HCT116 (cell line): ENCODE data around the gene OSBPL8. TPM values are rescaled to one million over a fixed set of nuclear protein-coding genes. Genes with fewer than 3 reads are reported as not detected.

ENCODE experiments used
- ATAC-seq: fragments of 200-7000 bp; cut with Tn5 transposase; 2 replicates; pipeline ENCODE4 v1.9.1; 2020; ENCODE audit warnings: mild to moderate bottlenecking, moderate library complexity
- BruUV-seq: library from RNA; stranded (reverse); fragments of 400-500 nt; replicated peaks from 2 replicates; lab custom pipeline; 2021; lab: Mats Ljungman, UMichigan
- CTCF ChIA-PET: fragments of 300-600 bp; sonication (Branson Sonifier 250); formaldehyde crosslinking; loops from one replicate; lab custom pipeline; 2021; ENCODE audit warnings: antibody characterized with exemption; lab: Charles Lee
- POLR2A ChIA-PET: fragments of 300-600, 350-600 bp; sonication (Branson Sonifier 250); formaldehyde crosslinking; loops from one replicate; lab custom pipeline; 2021; ENCODE audit warnings: antibody characterized with exemption; lab: Charles Lee
- RAD21 ChIA-PET, 2 experiments: fragments of 300-600 bp; sonication (Branson Sonifier 250); formaldehyde crosslinking; loops; one replicate each; lab custom pipeline; 2023; ENCODE audit warnings: low total read pairs in 2 of 2; ENCODE audit not compliant: uncharacterized antibody in 2 of 2, unreplicated experiment in 2 of 2, low non-redundant PET in 1 of 2; lab: Charles Lee
- DNase-seq: peaks from one replicate; pipeline ENCODE4 v3.0.0-alpha.2; 2010; ENCODE audit warnings: low read depth, low spot score
- H2AFZ ChIP-seq: fragments of 200-600 bp; shearing (Covaris generic), sonication (generic); 2 replicates; pipeline ENCODE4 v1.6.1; 2017; ENCODE audit warnings: low read depth, mixed run types, mixed read lengths, antibody characterized with exemption, low read length; ENCODE audit not compliant: poor library complexity, severe bottlenecking
- H3K27ac ChIP-seq: 2 replicates; pipeline ENCODE4 v1.5.1; 2012; ENCODE audit warnings: low read depth, low read length
- H3K27me3 ChIP-seq: fragments of 200-600 bp; sonication (generic); 2 replicates; pipeline ENCODE4 v1.6.1; 2016; ENCODE audit warnings: mixed run types, low read length, mixed read lengths; ENCODE audit not compliant: insufficient read depth
- H3K36me3 ChIP-seq, 2 experiments: fragments of 200-500 bp in 1 of 2; fragments of 200-600 bp in 1 of 2; sonication (Bioruptor generic) in 1 of 2; sonication (generic) in 1 of 2; 2 replicates each; pipeline versions ENCODE4 v1.5.1 to v1.6.1; 2014 to 2016; ENCODE audit warnings: low read length in 2 of 2, inconsistent platforms in 1 of 2, mixed read lengths in 1 of 2, mixed run types in 1 of 2; ENCODE audit not compliant: insufficient read depth in 2 of 2, control insufficient read depth in 1 of 2
- H3K4me1 ChIP-seq, 2 experiments: fragments of 200-600 bp in 1 of 2; sonication (generic) in 1 of 2; 2 replicates each; pipeline versions ENCODE4 v1.5.1 to v1.6.1; 2012 to 2017; ENCODE audit warnings: low read length in 2 of 2, inconsistent platforms in 1 of 2, mild to moderate bottlenecking in 1 of 2, mixed read lengths in 1 of 2, mixed run types in 1 of 2, moderate library complexity in 1 of 2; ENCODE audit not compliant: insufficient read depth in 2 of 2, control insufficient read depth in 1 of 2
- H3K4me2 ChIP-seq: fragments of 200-600 bp; sonication (generic); 2 replicates; pipeline ENCODE4 v1.6.1; 2017; ENCODE audit warnings: mixed run types, low read length, mixed read lengths
- H3K4me3 ChIP-seq, 2 experiments: fragments of 200-600 bp in 1 of 2; sonication (generic) in 1 of 2; replicated peaks in 1 of 2; 2 replicates each; pipeline ENCODE4 v1.5.1; 2011 to 2016; ENCODE audit warnings: low read length in 2 of 2, control low read depth in 1 of 2, low read depth in 1 of 2, mild to moderate bottlenecking in 1 of 2, mixed read lengths in 1 of 2, mixed run types in 1 of 2
- H3K79me2 ChIP-seq: fragments of 200-600 bp; sonication (generic); 2 replicates; pipeline ENCODE4 v1.6.1; 2017; ENCODE audit warnings: mild to moderate bottlenecking, mixed run types, low read length, moderate library complexity, mixed read lengths; ENCODE audit not compliant: insufficient read depth
- H3K9ac ChIP-seq: fragments of 200-600 bp; sonication (generic); 2 replicates; pipeline ENCODE4 v1.6.1; 2016; ENCODE audit warnings: low read length, mixed read lengths
- H3K9me2 ChIP-seq: fragments of 200-600 bp; sonication (generic), shearing (Covaris generic); 2 replicates; pipeline ENCODE4 v1.6.1; 2017; ENCODE audit warnings: mixed run types, mild to moderate bottlenecking, moderate library complexity; ENCODE audit not compliant: insufficient read depth
- H3K9me3 ChIP-seq, 2 experiments: fragments of 200-500 bp in 1 of 2; fragments of 200-600 bp in 1 of 2; sonication (Bioruptor generic) in 1 of 2; sonication (generic) in 1 of 2; 2 replicates each; pipeline ENCODE4 v1.6.1; 2014 to 2017; ENCODE audit warnings: low read length in 2 of 2, mixed read lengths in 2 of 2, inconsistent platforms in 1 of 2, low read depth in 1 of 2, mild to moderate bottlenecking in 1 of 2, mixed run types in 1 of 2, moderate library complexity in 1 of 2; ENCODE audit not compliant: control insufficient read depth in 1 of 2, insufficient read depth in 1 of 2
- H4K20me1 ChIP-seq: fragments of 200-600 bp; sonication (generic), shearing (Covaris generic); 2 replicates; pipeline ENCODE4 v1.6.1; 2017; ENCODE audit warnings: mixed run types, mild to moderate bottlenecking, moderate library complexity; ENCODE audit not compliant: insufficient read depth
- CBX3 ChIP-seq: IDR thresholded peaks from 2 replicates; pipeline ENCODE4 v1.6.1; 2012; ENCODE audit warnings: low read depth
- CTCF ChIP-seq, 3 experiments: fragments of 200-600 bp in 1 of 3; sonication (generic) in 1 of 3; IDR thresholded peaks in 2 of 3; conservative IDR thresholded peaks in 1 of 3; 2 replicates each; pipeline ENCODE4 v1.5.1; 2012 to 2017; ENCODE audit warnings: low read depth in 2 of 3, low read length in 2 of 3, antibody characterized with exemption in 1 of 3, borderline replicate concordance in 1 of 3, control low read depth in 1 of 3, mild to moderate bottlenecking in 1 of 3, mixed read lengths in 1 of 3, mixed run types in 1 of 3, moderate library complexity in 1 of 3; ENCODE audit not compliant: insufficient read depth in 1 of 3
- EGR1 ChIP-seq: IDR thresholded peaks from 2 replicates; pipeline ENCODE4 v1.6.1; 2012; ENCODE audit warnings: low read depth
- ELF1 ChIP-seq: IDR thresholded peaks from 2 replicates; pipeline ENCODE4 v1.6.1; 2012; ENCODE audit warnings: low read depth, borderline replicate concordance
- FOSL1 ChIP-seq: IDR thresholded peaks from 2 replicates; pipeline ENCODE4 v1.6.1; 2012; ENCODE audit warnings: low read depth
- JUND ChIP-seq: IDR thresholded peaks from 2 replicates; pipeline ENCODE4 v1.6.1; 2012
- REST ChIP-seq: IDR thresholded peaks from 2 replicates; pipeline ENCODE4 v1.6.1; 2012; ENCODE audit warnings: low read depth
- SIN3A ChIP-seq: IDR thresholded peaks from 2 replicates; pipeline ENCODE4 v1.6.1; 2012; ENCODE audit warnings: low read depth
- SP1 ChIP-seq: IDR thresholded peaks from 2 replicates; pipeline ENCODE4 v1.6.1; 2012; ENCODE audit warnings: low read depth
- SRF ChIP-seq: IDR thresholded peaks from 2 replicates; pipeline ENCODE4 v1.6.1; 2012; ENCODE audit warnings: low read depth
- YY1 ChIP-seq: IDR thresholded peaks from 2 replicates; pipeline ENCODE4 v1.6.1; 2011; ENCODE audit warnings: low read length, low read depth, moderate library complexity, mild to moderate bottlenecking; ENCODE audit not compliant: insufficient replicate concordance; ENCODE audit errors: extremely low read depth
- ZFX ChIP-seq: fragments of 450-650 bp; IDR thresholded peaks from 2 replicates; pipeline ENCODE4 v1.6.1; 2017
- intact Hi-C: fragments of 100-400 bp; cut with micrococcal nuclease; formaldehyde crosslinking; loops from 2 replicates; pipeline ENCODE4 v1.10.0; 2022
- total RNA-seq: library from RNA; stranded (reverse); gene quantifications from one replicate; pipeline ENCODE4 v1.2.1, GENCODE V29; 2021; ENCODE audit not compliant: unreplicated experiment

The OSBPL8 gene
- total RNA-seq, 1 experiment from 2014 or later, result 115 TPM

DNA sequence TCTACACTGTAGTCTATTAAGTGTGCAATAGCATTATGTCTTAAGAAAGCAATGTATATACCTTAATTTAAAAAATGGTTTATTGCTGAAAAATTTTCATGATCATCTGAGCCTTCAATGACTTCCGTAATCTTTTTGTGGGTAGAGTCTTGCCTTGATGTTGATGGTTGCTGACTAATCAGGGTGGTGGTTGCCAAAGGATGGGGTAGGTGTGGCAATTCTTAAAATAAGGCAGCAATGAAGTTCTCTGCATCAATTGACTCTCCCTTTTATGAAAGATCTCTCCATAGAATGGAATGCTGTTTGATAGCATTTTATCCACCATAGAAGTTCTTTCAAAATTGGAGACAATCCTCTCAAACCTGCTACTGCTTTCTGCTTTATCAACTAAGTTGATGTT lies 252.5 kb downstream of the OSBPL8 start:
- ATAC-seq, result no peak

More for the DNA sequence above, 252.5 kb downstream of the OSBPL8 start:
- no peaks in the 10 kb centered on the region for H3K27me3 ChIP-seq
- CTCF ChIA-PET, result no interaction called here
- H3K9ac ChIP-seq, result no peak overlapping the region
- no peaks in the 10 kb centered on the region for H3K36me3 ChIP-seq
- intact Hi-C loops, result no loop called here
- TF ChIP-seq CBX3 (no peak), YY1 (no peak), CTCF (IDR thresholded peaks at IDR 0.05 in 2 of 3, conservative IDR thresholded peaks at IDR 0.05 in 1 of 3; ENCODE audit: borderline replicate concordance in 1 of 3, insufficient read depth in 1 of 3, low read depth in 2 of 3, low read length in 2 of 3) (no peak), ZFX (no peak), REST (no peak), FOSL1 (no peak), SP1 (no peak), ELF1 (no peak), JUND (no peak), SIN3A (no peak), SRF (no peak), EGR1 (no peak)
- no peak overlapping the region for H2AFZ ChIP-seq
- DNase-seq, result no peak
- RAD21 ChIA-PET, result no interaction called here
- no peak overlapping the region for H3K4me3 ChIP-seq
- peaks cover 0 to 7% of the 10 kb centered on the region in 2 experiments; a peak in 1 of 4 replicates for H3K4me1 ChIP-seq
- H3K4me2 ChIP-seq, result no peak overlapping the region
- H3K9me3 ChIP-seq, result no peaks in the 10 kb centered on the region
- H4K20me1 ChIP-seq, result no peaks in the 10 kb centered on the region
- H3K27ac ChIP-seq, result no peak overlapping the region
- no peaks in the 10 kb centered on the region for H3K9me2 ChIP-seq
- H3K79me2 ChIP-seq, result no peaks in the 10 kb centered on the region
- POLR2A ChIA-PET, result no interaction called here
- no TSS peak for BruUV-seq
